GM19193 (cell line): ENCODE measurements around the gene CTIF.

Source experiments
- POLR2A ChIP-seq: IDR thresholded peaks from 4 replicates; pipeline ENCODE4 v1.6.1; 2011; ENCODE audit not compliant: insufficient read depth, insufficient read length; ENCODE audit errors: extremely low read depth

CTIF gene

GRCh38 chr18:48623468-48624235 is 84.8 kb downstream of the CTIF start:
- TF ChIP-seq POLR2A, result no peak

GRCh38 chr18:48624856-48625255 is 86.0 kb downstream of the CTIF start:
- no peak for TF ChIP-seq POLR2A

GRCh38 chr18:48627216-48627615 is 88.4 kb downstream of the CTIF start:
- no peak for TF ChIP-seq POLR2A

- no peak for TF ChIP-seq POLR2A
These were observed 91.0 kb downstream of the CTIF start for GRCh38 chr18:48629730-48630324.

- no peak for TF ChIP-seq POLR2A
These were observed 93.0 kb downstream of the CTIF start for GRCh38 chr18:48631851-48632250.

GRCh38 chr18:48632676-48633257 is 93.9 kb downstream of the CTIF start:
- TF ChIP-seq POLR2A, result no peak

- TF ChIP-seq POLR2A, result no peak
These were observed 95.7 kb downstream of the CTIF start for GRCh38 chr18:48634491-48634890.

GRCh38 chr18:48634975-48635374 is 96.1 kb downstream of the CTIF start:
- no peak for TF ChIP-seq POLR2A

GRCh38 chr18:48635806-48636205 is 97.0 kb downstream of the CTIF start:
- no peak for TF ChIP-seq POLR2A

GRCh38 chr18:48636436-48636835 is 97.6 kb downstream of the CTIF start:
- no peak for TF ChIP-seq POLR2A

GRCh38 chr18:48637081-48637990 is 98.5 kb downstream of the CTIF start:
- TF ChIP-seq POLR2A, result no peak

GRCh38 chr18:48638451-48638850 is 99.6 kb downstream of the CTIF start:
- no peak for TF ChIP-seq POLR2A

- TF ChIP-seq POLR2A, result no peak
These were observed 100.3 kb downstream of the CTIF start for GRCh38 chr18:48638896-48639771.

GRCh38 chr18:48639772-48640432 is 101.1 kb downstream of the CTIF start:
- no peak for TF ChIP-seq POLR2A

- no peak for TF ChIP-seq POLR2A
These were observed 101.9 kb downstream of the CTIF start for GRCh38 chr18:48640566-48641270.
